K562 (cell line): ENCODE measurements around the gene GRIA3. TPM values are rescaled to one million over a fixed set of nuclear protein-coding genes. Genes with fewer than 3 reads are reported as not detected.
A peak's percentile ranks its signal among the peaks of the same experiment; 100 is the strongest.

Source experiments
- ATAC-seq: fragments of 200-7000 bp; cut with Tn5 transposase; 3 replicates; pipeline ENCODE4 v1.9.1; 2020; ENCODE audit warnings: moderate library complexity
- BruUV-seq: library from RNA; stranded (reverse); fragments of 400-500 nt; replicated peaks from 2 replicates; lab custom pipeline; 2021; lab: Mats Ljungman, UMichigan
- CTCF ChIA-PET: fragments of 300-600 bp; formaldehyde crosslinking; extraction: SDS; loops from one replicate; lab custom pipeline; 2021; ENCODE audit warnings: low intra/inter-chr PET ratio; lab: Yijun Ruan, JAX
- POLR2A ChIA-PET: fragments of 300-600, 350-650 bp; sonication (Branson Sonifier 250); formaldehyde crosslinking; extraction: SDS; loops from one replicate; lab custom pipeline; 2021; ENCODE audit warnings: antibody characterized with exemption, inconsistent platforms; lab: Yijun Ruan, JAX
- DNase-seq, 4 experiments: peaks; one replicate each; pipeline versions ENCODE4 v3.0.0 to v3.0.0-alpha.2; 2011 to 2018; ENCODE audit warnings: low spot score in 3 of 4, mixed read lengths in 3 of 4; ENCODE audit errors: extremely low read depth in 1 of 4
- FAIRE-seq: peaks from 2 replicates; lab custom pipeline; 2011; peaks lifted over from hg19 to GRCh38; lab: Jason Lieb, UNC
- H2AFZ ChIP-seq: 2 replicates; pipeline ENCODE4 v1.6.0; 2011; ENCODE audit warnings: low read depth, low read length, control low read depth, inconsistent platforms
- H3K27ac ChIP-seq: fragments of 200-600 bp; 3 replicates; pipeline ENCODE4 v1.8.0; 2011; ENCODE audit warnings: low read depth, mild to moderate bottlenecking, control low read depth, inconsistent platforms, low read length, moderate library complexity, mixed read lengths; ENCODE audit errors: extremely low read depth
- H3K27me3 ChIP-seq, 2 experiments: fragments of 300-600 bp in 1 of 2; 2 replicates in 1 of 2; 3 replicates in 1 of 2; pipeline versions ENCODE4 v1.6.0 to v1.8.0; 2011; ENCODE audit warnings: inconsistent platforms in 2 of 2, low read length in 2 of 2, mild to moderate bottlenecking in 1 of 2, mixed read lengths in 1 of 2, moderate library complexity in 1 of 2; ENCODE audit not compliant: control insufficient read depth in 2 of 2, insufficient read depth in 2 of 2
- H3K36me3 ChIP-seq: fragments of 300-600 bp; 3 replicates; pipeline ENCODE4 v1.8.0; 2011; ENCODE audit warnings: mild to moderate bottlenecking, low read length, inconsistent platforms; ENCODE audit not compliant: control insufficient read depth, insufficient read depth
- H3K4me1 ChIP-seq, 2 experiments: fragments of 200-600 bp in 1 of 2; replicated peaks in 1 of 2; 2 replicates in 1 of 2; 3 replicates in 1 of 2; pipeline versions ENCODE4 v1.5.1 to v1.8.0; 2011; ENCODE audit warnings: inconsistent platforms in 2 of 2, low read length in 2 of 2, mild to moderate bottlenecking in 1 of 2, mixed read lengths in 1 of 2, moderate library complexity in 1 of 2; ENCODE audit not compliant: control insufficient read depth in 2 of 2, insufficient read depth in 2 of 2
- H3K4me2 ChIP-seq: 2 replicates; pipeline ENCODE4 v1.6.1; 2011; ENCODE audit warnings: low read length, control low read depth, inconsistent platforms, mixed read lengths; ENCODE audit not compliant: insufficient read depth
- H3K4me3 ChIP-seq: fragments of 200-600 bp; sonication (generic), shearing (Covaris generic); 2 replicates; pipeline ENCODE4 v1.5.1; 2016; ENCODE audit warnings: control low read depth, inconsistent platforms
- H3K79me2 ChIP-seq: fragments of 200-600 bp; 3 replicates; pipeline ENCODE4 v1.8.0; 2011; ENCODE audit warnings: low read length, inconsistent platforms; ENCODE audit not compliant: control insufficient read depth, insufficient read depth
- H3K9ac ChIP-seq, 2 experiments: 2 replicates each; pipeline versions ENCODE4 v1.6.0 to v1.6.1; 2011; ENCODE audit warnings: low read depth in 2 of 2, low read length in 2 of 2, control low read depth in 1 of 2, inconsistent platforms in 1 of 2, mild to moderate bottlenecking in 1 of 2, mixed read lengths in 1 of 2; ENCODE audit not compliant: insufficient read depth in 1 of 2
- H3K9me1 ChIP-seq: one replicate; pipeline ENCODE4 v1.6.0; 2011; ENCODE audit warnings: inconsistent platforms, mild to moderate bottlenecking, low read length, moderate library complexity; ENCODE audit not compliant: control insufficient read depth, insufficient read depth
- H3K9me3 ChIP-seq: replicated peaks from 2 replicates; pipeline ENCODE4 v1.5.1; 2011; ENCODE audit warnings: low read depth, low read length, inconsistent platforms; ENCODE audit not compliant: control insufficient read depth, insufficient read depth
- H4K20me1 ChIP-seq: replicated peaks from 2 replicates; pipeline ENCODE4 v1.6.1; 2011; ENCODE audit warnings: low read length, inconsistent platforms, mixed read lengths; ENCODE audit not compliant: control insufficient read depth, insufficient read depth
- ARID3B ChIP-seq: fragments of 250-450 bp; sonication (Bioruptor Pico); IDR thresholded peaks from 2 replicates; pipeline ENCODE4 v1.4.0; 2020; ENCODE audit warnings: borderline replicate concordance
- ILF3 ChIP-seq: fragments of 450-650 bp; IDR thresholded peaks from 2 replicates; pipeline ENCODE4 v1.6.1; 2018; ENCODE audit warnings: antibody characterized with exemption, mild to moderate bottlenecking, moderate library complexity, borderline replicate concordance
- JUND ChIP-seq, 2 experiments: IDR thresholded peaks; 2 replicates in 1 of 2; 3 replicates in 1 of 2; pipeline ENCODE4 v1.6.1; 2011; ENCODE audit warnings: borderline replicate concordance in 2 of 2, low read depth in 2 of 2, low read length in 2 of 2, improper control_type of control experiment in 1 of 2, missing biosample characterization in 1 of 2, missing genetic modification characterization in 1 of 2, missing genetic modification reagents in 1 of 2
- MYNN ChIP-seq, 2 experiments: sonication (generic); formaldehyde crosslinking in 1 of 2; IDR thresholded peaks; 2 replicates each; pipeline versions ENCODE4 v1.5.0 to v1.6.1; 2016 to 2020; ENCODE audit warnings: antibody characterized with exemption in 1 of 2, missing genetic modification reagents in 1 of 2
- RFX1 ChIP-seq: fragments of 450-650 bp; IDR thresholded peaks from 2 replicates; pipeline ENCODE4 v1.6.1; 2016; ENCODE audit warnings: mild to moderate bottlenecking, moderate library complexity
- SMARCE1 ChIP-seq: fragments of 450-650 bp; IDR thresholded peaks from 2 replicates; pipeline ENCODE4 v1.7.1; 2016; ENCODE audit warnings: mild to moderate bottlenecking
- XRCC4 ChIP-seq: IDR thresholded peaks from one replicate; pipeline ENCODE4 v1.6.1; 2011; ENCODE audit not compliant: insufficient read depth, insufficient read length; ENCODE audit errors: extremely low read depth
- ZSCAN32 ChIP-seq: fragments of 450-650 bp; formaldehyde crosslinking; IDR thresholded peaks from 2 replicates; pipeline ENCODE4 v1.4.0; 2020; ENCODE audit warnings: mild to moderate bottlenecking, moderate library complexity
- WGBS: fragments of 100-300 bp; shearing (Covaris generic); methylation state at CpG from one replicate; pipeline ENCODE4 v1.1.6; 2016; ENCODE audit warnings: low coverage, mixed read lengths; ENCODE audit not compliant: insufficient coverage; ENCODE audit errors: missing lambda C conversion rate; 5-methylcytosine and 5-hydroxymethylcytosine counted together
- in situ Hi-C: fragments of 300-500 bp; cut with MboI; formaldehyde crosslinking; loops from 4 replicates; pipeline ENCODE4 v1.15.0; 2018; ENCODE audit warnings: inconsistent platforms, mixed read lengths
- intact Hi-C: fragments of 100-400 bp; cut with micrococcal nuclease; formaldehyde crosslinking; loops from 2 replicates; pipeline ENCODE4 v1.14.2; 2022
- polyA plus RNA-seq, 8 experiments: library from polyadenylated mRNA; depleted of rRNA in 4 of 8; stranded (reverse) in 5 of 8; unstranded in 3 of 8; fragments of >200 nt; fragmentation: Nextera tagmentation in 2 of 8; fragmentation: Illumina TruSeq in 1 of 8; extraction: Ambion mirVana in 2 of 8; extraction: Trizol in 1 of 8; gene quantifications; 2 replicates each; pipeline versions ENCODE4 v1.2.1 to v1.2.3, GENCODE V29; 2011 to 2014; ENCODE audit warnings: inconsistent platforms in 1 of 8, missing spikeins in 1 of 8
- total RNA-seq, 7 experiments: library from RNA; depleted of rRNA in 6 of 7; stranded (reverse); fragments of >200 nt in 6 of 7; fragmentation: Illumina TruSeq in 2 of 7; extraction: Trizol in 2 of 7; gene quantifications; 2 replicates each; pipeline versions ENCODE4 v1.2.1 to v1.2.3, GENCODE V29; 2011 to 2021; ENCODE audit warnings: low replicate concordance in 1 of 7
- TF ChIP-seq, protein P1 (sequence below), 2 experiments: IDR thresholded peaks; 2 replicates each; pipeline ENCODE4 v1.6.1; 2012; ENCODE audit warnings: improper control_type of control experiment in 2 of 2, low read depth in 2 of 2, low read length in 2 of 2, borderline replicate concordance in 1 of 2

The GRIA3 gene
- total and polyA plus RNA-seq, 9 of the 15 experiments (the other 6 are each of a cell fraction or from before 2014, with no cell fraction given), result 0.10 TPM; not detected in 8

DNA sequence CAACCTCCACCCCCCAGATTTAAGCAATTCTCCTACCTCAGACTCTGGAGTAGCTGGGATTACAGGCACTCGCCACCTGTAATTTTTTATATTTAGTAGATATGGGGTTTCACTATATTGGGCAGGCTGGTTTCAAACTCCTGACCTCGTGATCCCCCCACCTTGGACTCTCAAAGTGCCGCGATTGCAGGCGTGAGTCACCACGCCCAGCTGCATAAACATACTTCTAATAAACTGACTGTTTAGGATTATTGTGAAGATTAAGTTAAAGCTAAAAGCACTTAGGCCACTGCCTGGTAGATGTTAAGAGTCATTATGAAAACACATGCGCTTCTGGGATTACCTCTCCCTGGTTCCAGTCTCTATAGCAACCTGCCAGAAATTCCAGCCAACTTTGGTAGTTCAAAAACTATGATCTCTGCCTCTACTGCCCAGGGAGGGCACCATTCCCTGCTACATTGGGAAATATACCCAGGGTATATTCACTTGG, 30.2 kb upstream of the GRIA3 start:
- no peak for FAIRE-seq
- WGBS, result 4% methylated on average over 7 of the region's 7 CpGs

DNA sequence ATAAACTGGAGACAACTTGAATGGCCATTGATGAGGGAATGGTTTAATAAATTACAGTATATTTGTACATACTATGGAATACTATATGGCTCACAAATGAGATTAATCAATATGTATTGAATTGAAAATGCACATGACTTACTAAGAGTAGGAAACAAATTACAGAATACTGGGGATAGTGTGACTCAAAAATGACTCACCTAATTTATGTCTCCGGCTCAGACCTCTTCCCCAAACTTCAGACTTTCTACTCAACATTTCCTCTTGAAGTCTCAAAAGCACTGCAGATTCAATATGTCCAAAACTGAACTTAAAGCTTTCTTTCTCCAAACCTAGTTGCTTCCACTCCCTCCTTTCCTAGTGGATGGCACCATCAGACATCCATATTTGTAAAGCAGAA, 28.8 kb upstream of the GRIA3 start:
- no TSS peak for BruUV-seq
- H3K36me3 ChIP-seq, result no peaks in the 10 kb centered on the region
- H2AFZ ChIP-seq, result no peak overlapping the region
- no peak overlapping the region for H3K4me3 ChIP-seq
- no peak for DNase-seq
- no peaks in the 10 kb centered on the region for H4K20me1 ChIP-seq
- ChIA-PET POLR2A (no interaction called here), CTCF (no interaction called here)
- intact Hi-C loops, result no loop called here
- H3K27ac ChIP-seq, result no peak overlapping the region
- in situ Hi-C loops, result no loop called here
- no peaks in the 10 kb centered on the region for H3K27me3 ChIP-seq
- H3K9ac ChIP-seq, result no peak overlapping the region
- H3K79me2 ChIP-seq, result no peaks in the 10 kb centered on the region
- H3K9me3 ChIP-seq, result no peaks in the 10 kb centered on the region
- H3K9me1 ChIP-seq, result no peaks in the 10 kb centered on the region
- TF ChIP-seq ILF3 (no peak), SMARCE1 (no peak), JUND (IDR thresholded peaks at IDR 0.05; ENCODE audit: borderline replicate concordance, low read depth, low read length) (no peak), JUND (tag; IDR thresholded peaks at IDR 0.05; ENCODE audit: borderline replicate concordance, low read depth, low read length) (peak; percentile 28; the same call in 1 of the 3 replicates), ZSCAN32 (CRISPR knock-in tag) (no peak), ARID3B (CRISPR knock-in tag) (no peak)
- TF ChIP-seq, protein P1, sequence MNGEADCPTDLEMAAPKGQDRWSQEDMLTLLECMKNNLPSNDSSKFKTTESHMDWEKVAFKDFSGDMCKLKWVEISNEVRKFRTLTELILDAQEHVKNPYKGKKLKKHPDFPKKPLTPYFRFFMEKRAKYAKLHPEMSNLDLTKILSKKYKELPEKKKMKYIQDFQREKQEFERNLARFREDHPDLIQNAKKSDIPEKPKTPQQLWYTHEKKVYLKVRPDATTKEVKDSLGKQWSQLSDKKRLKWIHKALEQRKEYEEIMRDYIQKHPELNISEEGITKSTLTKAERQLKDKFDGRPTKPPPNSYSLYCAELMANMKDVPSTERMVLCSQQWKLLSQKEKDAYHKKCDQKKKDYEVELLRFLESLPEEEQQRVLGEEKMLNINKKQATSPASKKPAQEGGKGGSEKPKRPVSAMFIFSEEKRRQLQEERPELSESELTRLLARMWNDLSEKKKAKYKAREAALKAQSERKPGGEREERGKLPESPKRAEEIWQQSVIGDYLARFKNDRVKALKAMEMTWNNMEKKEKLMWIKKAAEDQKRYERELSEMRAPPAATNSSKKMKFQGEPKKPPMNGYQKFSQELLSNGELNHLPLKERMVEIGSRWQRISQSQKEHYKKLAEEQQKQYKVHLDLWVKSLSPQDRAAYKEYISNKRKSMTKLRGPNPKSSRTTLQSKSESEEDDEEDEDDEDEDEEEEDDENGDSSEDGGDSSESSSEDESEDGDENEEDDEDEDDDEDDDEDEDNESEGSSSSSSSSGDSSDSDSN (IDR thresholded peaks at IDR 0.05; ENCODE audit: borderline replicate concordance in 1 of 2, low read depth in 2 of 2, low read length in 2 of 2), result no peak
- FAIRE-seq, result no peak
- WGBS, result 0% methylated on average over 1 of the region's 1 CpG
- H3K4me2 ChIP-seq, result no peak overlapping the region
- no peak for ATAC-seq
- no peaks in the 10 kb centered on the region for H3K4me1 ChIP-seq

More for the DNA sequence above, 30.2 kb upstream of the GRIA3 start:
- POLR2A ChIA-PET, result interaction anchor here (0.6 kb wide), 1 partner anchor 18 kb away, joined by 3 read pairs; no protein-coding TSS in a partner anchor
- no peaks in the 10 kb centered on the region for H3K27me3 ChIP-seq
- no peak overlapping the region for H3K27ac ChIP-seq
- in situ Hi-C loops, result no loop called here
- no peaks in the 10 kb centered on the region for H3K79me2 ChIP-seq
- CTCF ChIA-PET, result no interaction called here
- H3K4me1 ChIP-seq, result no peaks in the 10 kb centered on the region
- no TSS peak for BruUV-seq
- H3K36me3 ChIP-seq, result no peaks in the 10 kb centered on the region
- DNase-seq, result no peak
- no peaks in the 10 kb centered on the region for H3K9me1 ChIP-seq
- TF ChIP-seq RFX1, result peak; percentile 40
- TF ChIP-seq MYNN (IDR thresholded peaks at IDR 0.05), result 0 out of 2 replicates have a peak, but pooled peaks have one; percentile 30
- no peak for TF ChIP-seq MYNN (CRISPR knock-in tag; IDR thresholded peaks at IDR 0.05)
- TF ChIP-seq XRCC4, result no peak
- no peak for ATAC-seq
- no peaks in the 10 kb centered on the region for H4K20me1 ChIP-seq
- intact Hi-C loops, result no loop called here
- no peak overlapping the region for H3K9ac ChIP-seq
- no peak overlapping the region for H3K4me2 ChIP-seq
- no peaks in the 10 kb centered on the region for H3K9me3 ChIP-seq
- H2AFZ ChIP-seq, result no peak overlapping the region
- H3K4me3 ChIP-seq, result no peak overlapping the region
